Measurements from ENCODE around the gene CD48.

The CD48 gene

DNA sequence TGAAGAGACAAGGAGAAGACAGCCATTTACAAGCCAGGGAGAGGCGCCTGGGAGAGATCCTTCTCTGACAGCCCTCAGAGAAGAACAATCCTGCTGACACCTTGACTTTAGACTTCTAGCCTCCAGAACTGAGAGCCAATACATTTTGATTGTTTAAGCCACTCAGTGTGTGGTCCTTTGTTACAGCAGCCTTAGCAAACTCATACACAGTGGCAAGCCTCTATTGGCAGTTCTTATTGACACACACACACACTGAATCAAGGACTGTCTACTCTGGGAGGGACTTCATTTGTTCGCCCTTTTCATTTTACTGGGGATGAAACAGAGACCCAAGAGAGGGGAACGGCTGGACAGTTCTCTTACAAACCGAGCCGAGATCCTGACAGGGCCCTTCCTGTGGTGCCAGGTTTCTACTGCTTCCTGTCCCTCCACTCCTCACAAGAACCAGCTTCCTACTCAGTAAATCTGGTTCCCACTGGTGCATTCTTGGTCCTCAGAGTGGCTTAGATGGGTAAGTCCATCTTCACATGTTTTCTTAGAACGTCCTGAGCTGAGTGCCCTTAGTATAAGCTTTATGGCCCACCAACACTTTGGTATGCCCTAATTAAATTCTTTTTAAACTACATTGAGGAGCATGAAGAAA is 79.5 kb downstream of the CD48 start:
- no peak for DNase-seq

DNA sequence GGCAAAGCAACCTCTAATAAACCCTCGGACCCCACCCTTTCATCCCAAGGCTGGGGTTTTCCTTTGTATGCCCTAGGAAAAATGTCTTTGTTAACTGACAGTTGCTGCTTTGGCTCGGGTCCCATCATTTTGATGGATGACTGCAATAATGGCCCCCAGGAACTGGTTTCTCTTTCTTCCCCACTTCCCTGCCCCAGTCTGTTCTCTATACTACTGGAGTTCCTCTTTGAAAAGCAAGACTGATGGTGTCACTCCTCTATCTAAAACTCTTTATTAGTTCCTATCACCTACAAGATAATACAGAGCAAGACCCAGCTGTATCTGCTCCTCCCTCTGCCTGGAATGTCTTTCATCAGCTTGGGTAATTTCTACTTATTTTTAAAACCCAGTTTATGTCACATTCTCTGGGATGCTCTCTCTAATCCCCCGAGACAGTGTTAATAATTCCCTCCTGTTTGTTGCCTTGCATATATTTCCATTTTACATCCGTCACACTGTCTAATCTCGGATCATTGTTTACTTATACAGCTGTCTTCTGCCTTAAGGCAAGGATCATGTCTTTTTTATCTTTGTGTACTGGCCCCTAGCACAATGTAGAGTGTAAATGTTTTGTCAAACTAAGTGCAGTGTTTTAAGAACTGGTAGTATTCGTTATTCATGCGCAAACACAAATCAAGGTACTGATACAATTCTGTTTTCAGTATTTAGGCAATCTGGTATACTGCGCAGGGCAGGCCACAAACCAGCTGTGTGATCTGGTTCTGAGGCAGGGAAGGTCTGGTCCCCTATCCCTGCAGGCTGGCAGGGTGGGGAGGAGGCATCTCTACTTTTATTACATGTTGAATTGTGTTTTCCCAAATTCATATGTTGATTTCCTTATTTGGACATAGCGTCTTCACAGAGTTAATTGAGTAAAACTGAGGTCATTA is 80.8 kb downstream of the CD48 start:
- DNase-seq = no peak

DNA sequence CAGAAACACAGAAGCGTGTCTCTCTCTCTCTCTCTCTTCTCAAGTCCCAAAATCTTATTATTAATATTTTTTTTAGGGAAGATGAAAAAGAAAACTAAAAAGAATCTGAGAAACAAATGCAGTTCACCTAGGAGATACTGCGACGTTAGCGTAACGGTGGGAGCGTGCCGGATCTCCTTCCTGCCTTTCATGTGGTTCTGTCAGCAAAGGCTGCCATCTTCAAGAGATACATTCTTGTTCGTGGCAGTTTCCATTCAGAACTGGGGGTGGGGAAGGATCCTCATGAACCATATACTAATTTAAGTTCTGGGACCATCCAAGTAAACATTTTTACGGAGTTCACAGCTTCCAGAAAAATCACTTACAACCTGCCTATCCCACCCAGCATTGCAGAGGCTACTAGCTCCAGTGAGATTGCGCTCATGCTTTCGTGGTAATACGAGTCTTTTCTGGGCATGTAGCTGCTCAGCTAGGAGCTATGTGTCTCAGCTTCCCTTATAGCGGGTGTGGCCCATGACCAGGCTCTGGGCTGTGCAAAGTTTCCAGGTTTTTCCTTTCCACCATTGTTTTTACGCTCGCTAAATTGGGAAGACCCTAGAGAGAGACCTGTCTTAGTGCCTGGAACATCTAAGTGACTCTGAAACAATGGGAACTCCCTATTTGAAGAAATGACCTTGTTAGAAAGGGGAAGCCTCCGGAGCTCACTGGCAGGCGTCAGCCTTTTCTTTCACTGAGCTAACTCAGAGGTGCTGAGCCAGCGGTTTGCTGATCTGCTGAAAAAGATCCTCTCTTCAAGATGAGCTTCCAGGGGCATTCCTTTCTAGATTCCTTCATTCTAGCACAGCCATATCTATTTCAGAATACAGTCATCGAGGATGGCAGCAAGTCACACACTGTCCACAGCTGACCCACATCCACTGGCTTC is 82.1 kb downstream of the CD48 start:
- peak in 1 of 2 donors; percentile 50 for DNase-seq

DNA sequence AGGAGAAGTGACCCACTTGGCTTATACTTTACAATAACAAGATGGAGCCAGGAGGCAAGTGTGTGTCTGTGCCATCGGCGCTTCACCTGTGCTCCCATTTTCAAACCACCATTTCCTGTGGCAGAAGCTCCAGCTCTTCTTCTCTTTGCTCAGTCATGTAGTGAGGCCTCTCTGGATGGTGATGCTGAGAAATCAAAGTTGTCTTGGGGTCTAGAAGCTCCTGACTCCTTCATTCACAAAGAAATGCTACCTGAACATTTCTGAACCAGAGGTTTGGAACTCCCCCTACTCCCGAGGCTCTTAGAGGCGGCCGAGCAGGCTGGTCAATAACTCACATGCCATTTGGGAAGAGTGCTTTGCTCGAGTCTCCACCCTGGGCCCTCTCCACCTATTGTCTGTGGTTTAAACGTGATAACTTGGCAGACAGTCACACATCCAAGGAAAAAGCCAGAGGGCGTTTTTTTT is 82.8 kb downstream of the CD48 start:
- DNase-seq = no peak
